Measurements from ENCODE around the gene YIPF1.

The YIPF1 gene

GRCh38 chr1:53909946-53910345 is 20.3 kb upstream of the YIPF1 start:
- TF ChIP-seq CTCF (IDR thresholded peaks at IDR 0.05; ENCODE audit: low read depth, low read length, missing control alignments), result no peak
- no peak overlapping the region for H3K4me3 ChIP-seq (replicated peaks; ENCODE audit: low read depth, low read length)
- DNase-seq (ENCODE audit: extremely low read depth, low read depth), result no peak

GRCh38 chr1:53906121-53906520 is 16.5 kb upstream of the YIPF1 start:
- DNase-seq (ENCODE audit: extremely low read depth, low read depth), result no peak
- no peak for TF ChIP-seq CTCF (IDR thresholded peaks at IDR 0.05; ENCODE audit: low read depth, low read length, missing control alignments)

GRCh38 chr1:53905509-53905908 is 15.9 kb upstream of the YIPF1 start:
- no peak for TF ChIP-seq CTCF (IDR thresholded peaks at IDR 0.05; ENCODE audit: low read depth, low read length, missing control alignments)

More at GRCh38 chr1:53906121-53906520, 16.5 kb upstream of the YIPF1 start:
- H3K4me3 ChIP-seq (replicated peaks; ENCODE audit: low read depth, low read length), result no peak overlapping the region

GRCh38 chr1:53902235-53903138 is 12.9 kb upstream of the YIPF1 start:
- no peak for DNase-seq (ENCODE audit: extremely low read depth, low read depth)
- no peak for TF ChIP-seq CTCF (IDR thresholded peaks at IDR 0.05; ENCODE audit: low read depth, low read length, missing control alignments)
- H3K4me3 ChIP-seq (replicated peaks; ENCODE audit: low read depth, low read length), result no peak overlapping the region

More at GRCh38 chr1:53905509-53905908, 15.9 kb upstream of the YIPF1 start:
- no peak for DNase-seq (ENCODE audit: extremely low read depth, low read depth)
- no peak overlapping the region for H3K4me3 ChIP-seq (replicated peaks; ENCODE audit: low read depth, low read length)

GRCh38 chr1:53899708-53900107 is 10.1 kb upstream of the YIPF1 start:
- H3K4me3 ChIP-seq (replicated peaks; ENCODE audit: low read depth, low read length), result no peak overlapping the region
- no peak for TF ChIP-seq CTCF (IDR thresholded peaks at IDR 0.05; ENCODE audit: low read depth, low read length, missing control alignments)
- no peak for DNase-seq (ENCODE audit: extremely low read depth, low read depth)

- TF ChIP-seq CTCF (IDR thresholded peaks at IDR 0.05; ENCODE audit: low read depth, low read length, missing control alignments), result no peak
- no peak overlapping the region for H3K4me3 ChIP-seq (replicated peaks; ENCODE audit: low read depth, low read length)
- no peak for DNase-seq (ENCODE audit: extremely low read depth, low read depth)
These were observed 9.6 kb upstream of the YIPF1 start for GRCh38 chr1:53899206-53899628.

All from HFF-Myc (cell line).